Vagina (tissue), 2 donors: ENCODE results near the gene CNPY3. TPM values are rescaled to one million over a fixed set of nuclear protein-coding genes. Genes with fewer than 3 reads are reported as not detected.
"Not testable (repeated sequence)": the region's sequence is repeated elsewhere in the genome, so short reads cannot be mapped to it uniquely, and the experiment has no call there.

Source experiments
- DNase-seq, 2 donors: peaks; one replicate each; pipeline ENCODE4 v3.0.0-alpha.2; 2017; ENCODE audit errors: extremely low spot score in 2 of 2
- H3K27ac ChIP-seq: fragments of 200-600 bp; sonication (generic); one replicate; pipeline ENCODE4 v1.5.1; 2019
- H3K27me3 ChIP-seq: fragments of 200-600 bp; sonication (generic); one replicate; pipeline ENCODE4 v1.5.1; 2019
- H3K36me3 ChIP-seq, 2 donors: fragments of 200-600 bp; sonication (generic); one replicate each; pipeline ENCODE4 v1.5.1; 2017 to 2019
- H3K4me1 ChIP-seq: fragments of 200-600 bp; sonication (generic); one replicate; pipeline ENCODE4 v1.5.1; 2019
- H3K4me3 ChIP-seq, 2 donors: fragments of 200-600 bp; sonication (generic); 1 replicate in 1 of 2; 2 replicates in 1 of 2; pipeline ENCODE4 v1.5.1; 2016 to 2019
- H3K9me3 ChIP-seq: fragments of 200-600 bp; sonication (generic); one replicate; pipeline ENCODE4 v1.5.1; 2019
- POLR2A ChIP-seq, 2 donors: fragments of 450-650 bp; IDR thresholded peaks; one replicate each; pipeline ENCODE4 v1.6.1; 2017; ENCODE audit warnings: antibody characterized with exemption in 2 of 2, mild to moderate bottlenecking in 2 of 2, moderate library complexity in 2 of 2
- POLR2AphosphoS5 ChIP-seq, 2 donors: sonication (generic); formaldehyde crosslinking; IDR thresholded peaks; one replicate each; pipeline ENCODE4 v1.9.0; 2017; ENCODE audit warnings: antibody characterized with exemption in 2 of 2, mild to moderate bottlenecking in 2 of 2, low read depth in 1 of 2; ENCODE audit not compliant: insufficient read depth in 1 of 2
- intact Hi-C: fragments of 100-400 bp; cut with DNase I; formaldehyde crosslinking; loops from one replicate; pipeline ENCODE4 v1.15.1; 2023
- total RNA-seq: library from RNA; depleted of rRNA; stranded (reverse); fragments of >200 nt; gene quantifications from one replicate; pipeline ENCODE4 v1.2.3, GENCODE V29; 2016
- TF ChIP-seq, protein P1 (sequence below), 3 experiments: fragments of 450-650 bp in 2 of 3; fragments of 200-600 bp in 1 of 3; sonication (generic) in 1 of 3; IDR thresholded peaks; one replicate each; pipeline ENCODE4 v1.5.1; 2017 to 2019; ENCODE audit warnings: antibody characterized with exemption in 3 of 3, mild to moderate bottlenecking in 2 of 3, moderate library complexity in 2 of 3

CNPY3 gene
- total RNA-seq, 1 donor from 2014 or later = 30.2 TPM

DNA sequence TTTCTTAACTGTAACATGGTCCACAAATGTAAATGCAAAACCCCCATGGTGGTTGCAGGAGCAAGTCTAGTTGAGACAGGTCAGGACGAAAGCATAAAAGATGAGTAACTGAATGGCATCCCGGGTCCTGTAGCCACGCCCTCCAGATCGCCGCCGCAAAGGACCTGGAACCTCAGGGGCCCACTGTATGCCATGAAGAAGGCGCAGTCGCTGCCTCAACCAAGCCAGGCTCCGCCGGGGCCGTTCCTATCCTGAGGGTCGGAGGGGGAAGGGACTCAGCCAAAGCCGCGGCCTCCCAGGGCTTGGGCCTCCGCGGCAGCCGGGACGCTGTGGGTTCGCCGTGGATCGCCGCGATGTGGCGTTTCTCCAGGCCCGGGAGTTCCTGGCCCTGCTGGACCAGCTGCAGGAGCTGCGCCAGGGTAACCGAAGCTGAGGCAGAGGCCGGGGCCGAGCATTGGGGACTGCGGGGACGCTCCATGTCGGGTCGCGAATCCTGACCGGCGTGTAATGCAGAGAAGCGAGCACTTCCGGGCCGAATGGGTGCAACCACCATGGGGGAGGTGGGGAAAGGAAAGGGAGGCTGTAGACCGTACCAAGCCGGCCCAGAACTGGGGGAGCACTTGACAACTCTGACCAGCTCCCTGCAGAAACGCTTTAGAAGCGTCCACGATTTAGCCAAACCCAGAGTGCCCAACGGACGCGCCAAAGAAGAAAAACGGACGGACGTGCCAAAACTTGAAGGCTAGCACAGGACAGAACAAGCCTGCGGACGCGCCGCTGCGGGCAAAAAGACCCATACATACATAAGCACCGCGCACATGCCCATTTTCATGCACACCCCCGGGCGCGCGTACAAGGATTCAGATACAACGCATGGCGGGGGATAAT is 38.7 kb upstream of the CNPY3 start:
- H3K27me3 ChIP-seq = no peaks in the 10 kb centered on the region
- intact Hi-C loops = no loop called here
- peak in 1 of 2 donors; percentile 91 for DNase-seq
- H3K9me3 ChIP-seq = no peaks in the 10 kb centered on the region
- TF ChIP-seq, protein P1, sequence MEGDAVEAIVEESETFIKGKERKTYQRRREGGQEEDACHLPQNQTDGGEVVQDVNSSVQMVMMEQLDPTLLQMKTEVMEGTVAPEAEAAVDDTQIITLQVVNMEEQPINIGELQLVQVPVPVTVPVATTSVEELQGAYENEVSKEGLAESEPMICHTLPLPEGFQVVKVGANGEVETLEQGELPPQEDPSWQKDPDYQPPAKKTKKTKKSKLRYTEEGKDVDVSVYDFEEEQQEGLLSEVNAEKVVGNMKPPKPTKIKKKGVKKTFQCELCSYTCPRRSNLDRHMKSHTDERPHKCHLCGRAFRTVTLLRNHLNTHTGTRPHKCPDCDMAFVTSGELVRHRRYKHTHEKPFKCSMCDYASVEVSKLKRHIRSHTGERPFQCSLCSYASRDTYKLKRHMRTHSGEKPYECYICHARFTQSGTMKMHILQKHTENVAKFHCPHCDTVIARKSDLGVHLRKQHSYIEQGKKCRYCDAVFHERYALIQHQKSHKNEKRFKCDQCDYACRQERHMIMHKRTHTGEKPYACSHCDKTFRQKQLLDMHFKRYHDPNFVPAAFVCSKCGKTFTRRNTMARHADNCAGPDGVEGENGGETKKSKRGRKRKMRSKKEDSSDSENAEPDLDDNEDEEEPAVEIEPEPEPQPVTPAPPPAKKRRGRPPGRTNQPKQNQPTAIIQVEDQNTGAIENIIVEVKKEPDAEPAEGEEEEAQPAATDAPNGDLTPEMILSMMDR (IDR thresholded peaks at IDR 0.05) = no peak
- TF ChIP-seq POLR2AphosphoS5 (IDR thresholded peaks at IDR 0.05; ENCODE audit: insufficient read depth in 1 of 2, low read depth in 1 of 2) = peak; percentile 74 to 90
- peaks cover 14% of the 10 kb centered on the region for H3K4me1 ChIP-seq
- H3K27ac ChIP-seq = peak overlapping the region; percentile 74
- H3K4me3 ChIP-seq = peak overlapping the region; percentile 64 to 98
- peaks cover 0 to 18% of the 10 kb centered on the region in 2 donors for H3K36me3 ChIP-seq

DNA sequence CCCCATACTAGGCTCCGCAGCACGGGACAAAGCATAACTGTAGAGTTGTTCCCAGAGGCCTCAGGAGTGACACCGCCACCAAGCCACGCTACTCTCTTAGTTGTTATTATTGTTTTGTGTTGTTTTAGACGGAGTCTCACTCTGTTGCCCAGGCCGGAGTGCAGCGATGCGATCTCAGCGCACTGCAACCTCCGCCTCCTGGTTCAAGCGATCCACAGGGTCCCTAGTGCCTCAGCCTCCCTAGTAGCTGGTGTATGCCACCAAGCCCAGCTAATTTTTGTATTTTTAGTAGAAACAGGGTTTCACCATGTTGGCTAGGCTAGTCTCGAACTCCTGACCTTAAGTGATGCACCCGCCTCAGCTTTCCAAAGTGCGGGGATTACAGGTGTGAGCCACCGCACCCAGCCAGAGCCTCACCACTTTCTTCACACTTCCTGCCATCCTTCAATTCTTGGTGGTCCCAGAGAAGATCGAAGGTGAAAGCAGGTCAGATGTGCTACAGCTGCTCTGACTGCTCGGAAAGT is 38.0 kb upstream of the CNPY3 start:
- H3K9me3 ChIP-seq = no peaks in the 10 kb centered on the region
- DNase-seq = no peak
- H3K36me3 ChIP-seq = peaks cover 0 to 11% of the 10 kb centered on the region in 2 donors
- H3K4me3 ChIP-seq = peak overlapping the region; percentile 64 to 98
- intact Hi-C loops = no loop called here
- no peaks in the 10 kb centered on the region for H3K27me3 ChIP-seq
- peak overlapping the region; percentile 74 for H3K27ac ChIP-seq
- H3K4me1 ChIP-seq = peaks cover 14% of the 10 kb centered on the region
- TF ChIP-seq POLR2AphosphoS5 (IDR thresholded peaks at IDR 0.05; ENCODE audit: insufficient read depth in 1 of 2, low read depth in 1 of 2) (no peak), POLR2A (IDR thresholded peaks at IDR 0.05) (no peak)
- TF ChIP-seq, protein P1 (IDR thresholded peaks at IDR 0.05) = no peak

DNA sequence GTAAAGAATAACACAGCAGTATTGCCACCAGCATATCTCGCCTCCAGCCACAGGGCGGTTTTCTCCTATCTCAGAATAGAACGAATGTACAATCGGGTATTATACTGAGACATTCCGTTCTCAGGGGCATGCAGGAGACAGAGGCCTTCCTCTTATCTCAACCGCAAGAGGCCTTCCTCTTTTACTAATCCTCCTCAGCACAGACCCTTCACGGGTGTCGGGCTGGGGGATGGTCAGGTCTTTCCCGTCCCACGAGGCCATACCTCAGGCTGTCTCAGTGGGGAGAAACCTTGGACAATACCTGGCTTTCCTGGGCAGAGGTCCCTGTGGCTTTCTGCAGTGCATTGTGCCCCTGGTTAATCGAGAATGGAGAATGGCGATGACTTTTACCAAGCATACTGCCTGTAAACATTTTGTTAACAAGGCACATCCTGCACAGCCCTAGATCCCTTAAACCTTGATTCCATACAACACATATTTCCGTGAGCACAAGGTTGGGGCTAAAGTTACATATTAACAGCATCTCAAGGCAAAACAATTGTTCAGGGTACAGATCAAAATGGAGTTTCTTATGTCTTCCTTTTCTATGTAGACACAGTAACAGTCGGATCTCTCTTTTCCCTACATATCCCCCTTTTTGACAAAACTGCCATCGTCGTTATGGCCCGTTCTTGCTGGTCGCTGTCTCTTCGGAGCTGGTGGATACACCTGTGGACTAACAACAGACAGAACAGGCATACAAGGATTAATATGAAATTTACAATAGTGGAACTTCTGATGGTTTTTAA is 35.0 kb upstream of the CNPY3 start:
- intact Hi-C loops, H3K36me3 ChIP-seq, H3K4me3 ChIP-seq, H3K27ac ChIP-seq, DNase-seq, H3K27me3 ChIP-seq, H3K9me3 ChIP-seq: not testable (repeated sequence)
- H3K4me1 ChIP-seq = peaks cover 14% of the 10 kb centered on the region

DNA sequence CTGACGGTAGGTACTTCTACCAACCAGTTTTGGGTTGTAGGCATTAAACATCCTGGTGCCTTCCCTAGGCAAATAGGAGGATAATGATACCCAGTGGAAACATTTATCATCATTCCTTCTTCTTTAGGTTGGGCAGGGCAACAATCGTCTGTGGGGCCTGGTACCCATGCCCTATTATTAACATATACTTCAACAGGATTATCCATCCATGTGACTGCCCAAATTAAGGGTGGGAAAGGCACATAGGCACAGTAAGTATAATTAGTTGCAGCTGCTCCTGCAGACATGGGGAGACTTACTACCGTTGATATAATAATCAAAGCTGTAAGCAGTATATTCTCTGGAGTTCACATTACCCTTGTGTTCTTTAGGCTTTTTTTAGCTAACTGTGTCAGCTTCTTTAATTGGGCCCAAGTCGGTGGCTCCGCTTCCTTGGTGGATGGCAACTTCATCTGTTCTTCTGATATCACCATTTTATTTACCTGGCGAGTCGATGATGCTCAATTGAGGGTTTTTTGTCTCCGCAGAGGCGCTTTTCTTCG is 33.0 kb upstream of the CNPY3 start:
- peaks cover 3% of the 10 kb centered on the region for H3K4me1 ChIP-seq
- no peak for TF ChIP-seq POLR2AphosphoS5 (IDR thresholded peaks at IDR 0.05; ENCODE audit: insufficient read depth in 1 of 2, low read depth in 1 of 2)
- TF ChIP-seq, protein P1 (IDR thresholded peaks at IDR 0.05) = no peak
- TF ChIP-seq POLR2A (IDR thresholded peaks at IDR 0.05) = no peak
- no peaks in the 10 kb centered on the region for H3K9me3 ChIP-seq
- no peak overlapping the region for H3K27ac ChIP-seq
- H3K4me3 ChIP-seq = no peak overlapping the region
- no peaks in the 10 kb centered on the region for H3K36me3 ChIP-seq
- intact Hi-C loops = no loop called here
- H3K27me3 ChIP-seq = no peaks in the 10 kb centered on the region
- no peak for DNase-seq

DNA sequence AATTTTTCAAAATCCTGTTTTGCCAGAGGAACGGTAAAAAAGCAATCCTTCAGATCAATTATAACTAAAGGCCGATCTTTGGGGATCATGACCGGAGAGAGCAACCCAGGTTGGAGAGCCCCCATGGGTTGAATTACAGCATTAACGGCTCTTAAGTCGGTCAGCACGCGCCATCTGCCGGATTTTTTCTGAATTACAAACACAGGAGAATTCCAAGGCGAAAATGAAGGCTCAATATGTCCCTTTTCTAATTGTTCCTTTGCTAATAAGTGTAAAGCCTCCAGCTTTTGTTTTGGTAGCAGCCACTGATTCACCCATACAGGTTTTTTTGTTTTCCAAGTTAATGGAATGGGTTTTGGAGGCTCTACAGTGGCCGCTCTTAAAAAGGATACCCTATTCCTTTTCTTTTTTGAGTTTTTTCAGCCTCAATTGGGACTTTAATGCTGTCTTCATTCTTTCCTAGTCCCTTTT is 30.4 kb upstream of the CNPY3 start:
- Histone ChIP-seq H3K4me1 (no peaks in the 10 kb centered on the region), H3K27me3 (no peaks in the 10 kb centered on the region), H3K9me3 (no peaks in the 10 kb centered on the region), H3K36me3 (no peaks in the 10 kb centered on the region), H3K27ac (no peak overlapping the region), H3K4me3 (no peak overlapping the region)
- no peak for DNase-seq
- no peak for TF ChIP-seq POLR2A (IDR thresholded peaks at IDR 0.05)
- TF ChIP-seq, protein P1 (IDR thresholded peaks at IDR 0.05) = peak; percentile 68 to 84 (median 81)
- no peak for TF ChIP-seq POLR2AphosphoS5 (IDR thresholded peaks at IDR 0.05; ENCODE audit: insufficient read depth in 1 of 2, low read depth in 1 of 2)
- intact Hi-C loops = no loop called here
